CD14-positive monocyte (primary cell): ENCODE data around the gene GTPBP4. TPM values are rescaled to one million over a fixed set of nuclear protein-coding genes. Genes with fewer than 3 reads are reported as not detected.

Experiments used
- DNase-seq, 3 donors: peaks; one replicate each; pipeline ENCODE4 v3.0.0-alpha.2; 2011 to 2022
- H2AFZ ChIP-seq: 2 replicates; pipeline ENCODE4 v1.6.0; 2012; ENCODE audit warnings: mild to moderate bottlenecking, low read depth, low read length, inconsistent platforms; ENCODE audit not compliant: insufficient read depth, poor library complexity, severe bottlenecking
- H3K27ac ChIP-seq, 2 donors: 1 replicate in 1 of 2; 2 replicates in 1 of 2; pipeline ENCODE4 v1.5.1; 2012 to 2013; ENCODE audit warnings: low read length in 2 of 2, control low read depth in 1 of 2, inconsistent platforms in 1 of 2, low read depth in 1 of 2, mild to moderate bottlenecking in 1 of 2
- H3K27me3 ChIP-seq, 2 donors: one replicate each; pipeline versions ENCODE4 v1.6.0 to v1.6.1; 2011 to 2013; ENCODE audit warnings: low read length in 2 of 2; ENCODE audit not compliant: control insufficient read depth in 2 of 2, insufficient read depth in 2 of 2
- H3K36me3 ChIP-seq, 2 donors: replicated peaks in 1 of 2; 1 replicate in 1 of 2; 2 replicates in 1 of 2; pipeline versions ENCODE4 v1.5.1 to v1.6.1; 2012 to 2013; ENCODE audit warnings: low read length in 2 of 2, control low read depth in 1 of 2, inconsistent platforms in 1 of 2, mild to moderate bottlenecking in 1 of 2; ENCODE audit not compliant: insufficient read depth in 2 of 2, control insufficient read depth in 1 of 2
- H3K4me1 ChIP-seq, 2 donors: 1 replicate in 1 of 2; 2 replicates in 1 of 2; pipeline versions ENCODE4 v1.5.1 to v1.6.1; 2012 to 2013; ENCODE audit warnings: low read length in 2 of 2, control low read depth in 1 of 2, inconsistent platforms in 1 of 2, mild to moderate bottlenecking in 1 of 2, moderate library complexity in 1 of 2; ENCODE audit not compliant: insufficient read depth in 2 of 2, control insufficient read depth in 1 of 2
- H3K4me2 ChIP-seq: replicated peaks from 2 replicates; pipeline ENCODE3; 2012; ENCODE audit warnings: low read length, moderate library complexity, mild to moderate bottlenecking; ENCODE audit not compliant: poor library complexity, severe bottlenecking; ENCODE audit errors: extremely low read depth
- H3K4me3 ChIP-seq, 3 experiments: fragments of 200-600 bp in 1 of 3; sonication (generic) in 1 of 3; replicated peaks in 1 of 3; 1 replicate in 2 of 3; 2 replicates in 1 of 3; pipeline ENCODE4 v1.5.1; 2011 to 2013; ENCODE audit warnings: low read length in 3 of 3, mild to moderate bottlenecking in 3 of 3, control low read depth in 2 of 3, low read depth in 2 of 3, inconsistent platforms in 1 of 3, moderate library complexity in 1 of 3
- H3K79me2 ChIP-seq: 2 replicates; pipeline ENCODE4 v1.6.0; 2012; ENCODE audit warnings: mild to moderate bottlenecking, control low read depth, inconsistent platforms, low read length, moderate library complexity; ENCODE audit not compliant: insufficient read depth
- H3K9ac ChIP-seq: 2 replicates; pipeline ENCODE4 v1.6.0; 2017; ENCODE audit warnings: low read length, mild to moderate bottlenecking; ENCODE audit not compliant: insufficient read depth, poor library complexity, severe bottlenecking
- H3K9me3 ChIP-seq, 2 donors: replicated peaks in 1 of 2; 1 replicate in 1 of 2; 2 replicates in 1 of 2; pipeline versions ENCODE4 v1.5.1 to v1.6.1; 2012 to 2013; ENCODE audit warnings: low read length in 2 of 2, control low read depth in 1 of 2; ENCODE audit not compliant: control insufficient read depth in 1 of 2, insufficient read depth in 1 of 2
- H4K20me1 ChIP-seq: 2 replicates; pipeline ENCODE4 v1.6.0; 2012; ENCODE audit warnings: mild to moderate bottlenecking, low read length, control low read depth, moderate library complexity; ENCODE audit not compliant: insufficient read depth
- H3K27ac Mint-ChIP-seq, 7 donors: one replicate each; pipeline ENCODE4 v1.8.0; 2020; ENCODE audit warnings: mild to moderate bottlenecking in 7 of 7, mixed read lengths in 7 of 7, moderate library complexity in 6 of 7, inconsistent platforms in 2 of 7
- H3K27me3 Mint-ChIP-seq, 3 donors: one replicate each; pipeline ENCODE4 v1.8.0; 2021 to 2022; ENCODE audit warnings: low read depth in 3 of 3, mild to moderate bottlenecking in 3 of 3, mixed read lengths in 3 of 3, moderate library complexity in 3 of 3, inconsistent platforms in 1 of 3
- H3K36me3 Mint-ChIP-seq, 2 donors: one replicate each; pipeline ENCODE4 v1.8.0; 2020; ENCODE audit warnings: mixed read lengths in 2 of 2, inconsistent platforms in 1 of 2, mild to moderate bottlenecking in 1 of 2
- H3K4me1 Mint-ChIP-seq: one replicate; pipeline ENCODE4 v1.8.0; 2020; ENCODE audit warnings: mild to moderate bottlenecking, mixed read lengths
- H3K4me3 Mint-ChIP-seq, 2 donors: one replicate each; pipeline ENCODE4 v1.8.0; 2020; ENCODE audit warnings: mild to moderate bottlenecking in 2 of 2, mixed read lengths in 2 of 2, moderate library complexity in 1 of 2
- H3K9me3 Mint-ChIP-seq, 7 donors: one replicate each; pipeline ENCODE4 v1.8.0; 2020 to 2022; ENCODE audit warnings: mixed read lengths in 7 of 7, mild to moderate bottlenecking in 6 of 7, moderate library complexity in 6 of 7, inconsistent platforms in 2 of 7
- CTCF ChIP-seq: fragments of 200-600 bp; IDR thresholded peaks from one replicate; pipeline ENCODE4 v1.8.0; 2022; ENCODE audit warnings: antibody characterized with exemption, mild to moderate bottlenecking
- WGBS: methylation state at CpG from one replicate; pipeline ENCODE4 v1.1.5; 2013; ENCODE audit warnings: missing lambda C conversion rate; ENCODE audit not compliant: insufficient coverage; 5-methylcytosine and 5-hydroxymethylcytosine counted together
- intact Hi-C, 2 donors: fragments of 100-400 bp; cut with micrococcal nuclease; formaldehyde crosslinking; loops; one replicate each; pipeline versions ENCODE4 v1.15.0 to v1.15.1; 2023
- polyA plus RNA-seq, 3 donors: library from polyadenylated mRNA; depleted of rRNA in 1 of 3; unstranded in 2 of 3; stranded (reverse) in 1 of 3; fragments of 300-500 nt in 2 of 3; fragments of >200 nt in 1 of 3; fragmentation: Illumina TruSeq in 2 of 3; gene quantifications; 1 replicate in 2 of 3; 2 replicates in 1 of 3; pipeline ENCODE4 v1.2.3, GENCODE V29; 2012 to 2021

Gene GTPBP4
- polyA plus RNA-seq, 3 donors, result 9.9 to 16.1 (median 12.2) TPM

- H3K9me3 ChIP-seq, result no peaks in the 10 kb centered on the region
- no peaks in the 10 kb centered on the region for H3K4me1 Mint-ChIP-seq
- no peak overlapping the region for H3K4me3 ChIP-seq
- no peak overlapping the region for H3K9ac ChIP-seq
- H3K36me3 ChIP-seq, result no peaks in the 10 kb centered on the region
- H3K27ac ChIP-seq, result no peak overlapping the region
- H3K4me2 ChIP-seq, result no peak overlapping the region
- H3K27me3 ChIP-seq, result no peaks in the 10 kb centered on the region
- DNase-seq, result no peak
- H4K20me1 ChIP-seq, result no peaks in the 10 kb centered on the region
- no peak overlapping the region for H3K27ac Mint-ChIP-seq
- no peaks in the 10 kb centered on the region for H3K79me2 ChIP-seq
- 93% methylated on average over 3 of the region's 7 CpGs for WGBS
- intact Hi-C loops, result no loop called here
- no peak overlapping the region for H2AFZ ChIP-seq
- H3K9me3 Mint-ChIP-seq, result no peaks in the 10 kb centered on the region
- no peaks in the 10 kb centered on the region for H3K4me1 ChIP-seq
- H3K4me3 Mint-ChIP-seq, result no peak overlapping the region
- no peaks in the 10 kb centered on the region for H3K36me3 Mint-ChIP-seq
- H3K27me3 Mint-ChIP-seq, result no peaks in the 10 kb centered on the region
- no peak for TF ChIP-seq CTCF
Measured at GRCh38 chr10:1029838-1030237, 41.6 kb downstream of the GTPBP4 start.

- intact Hi-C loops, result no loop called here
- H3K4me2 ChIP-seq, result no peak overlapping the region
- H3K9me3 Mint-ChIP-seq, result no peaks in the 10 kb centered on the region
- peaks cover 19 to 22% of the 10 kb centered on the region in 2 donors for H3K36me3 Mint-ChIP-seq
- H3K4me3 Mint-ChIP-seq, result no peak overlapping the region
- no peak for TF ChIP-seq CTCF
- H3K4me3 ChIP-seq, result no peak overlapping the region
- H3K4me1 ChIP-seq, result no peaks in the 10 kb centered on the region
- H3K27me3 ChIP-seq, result no peaks in the 10 kb centered on the region
- peaks cover 0 to 2% (median 0%) of the 10 kb centered on the region in 3 donors for H3K27me3 Mint-ChIP-seq
- no CpG with 5 or more reads among the region's 1 CpG for WGBS
- no peak overlapping the region for H3K27ac ChIP-seq
- H3K9me3 ChIP-seq, result no peaks in the 10 kb centered on the region
- no peak overlapping the region for H3K27ac Mint-ChIP-seq
- no peak overlapping the region for H3K9ac ChIP-seq
- no peaks in the 10 kb centered on the region for H3K79me2 ChIP-seq
- no peaks in the 10 kb centered on the region for H4K20me1 ChIP-seq
- DNase-seq, result no peak
- no peak overlapping the region for H2AFZ ChIP-seq
- peaks cover 4 to 24% of the 10 kb centered on the region in 2 donors for H3K36me3 ChIP-seq
- no peaks in the 10 kb centered on the region for H3K4me1 Mint-ChIP-seq
Measured at GRCh38 chr10:1033601-1034000, 45.4 kb downstream of the GTPBP4 start.
